IMR-90 (cell line): ENCODE results near the gene TMPRSS9. TPM values are rescaled to one million over a fixed set of nuclear protein-coding genes. Genes with fewer than 3 reads are reported as not detected.

Experiments used
- ATAC-seq: fragments of 200-7000 bp; cut with Tn5 transposase; 2 replicates; pipeline ENCODE4 v1.9.1; 2020; ENCODE audit warnings: low read depth, mild to moderate bottlenecking, moderate library complexity
- BruUV-seq: library from RNA; stranded (reverse); fragments of 400-500 nt; replicated peaks from 2 replicates; lab custom pipeline; 2021; lab: Mats Ljungman, UMichigan
- CTCF ChIA-PET: fragments of 300-600 bp; formaldehyde crosslinking; extraction: SDS; loops from one replicate; lab custom pipeline; 2021; ENCODE audit warnings: antibody characterized with exemption; lab: Yijun Ruan, JAX
- POLR2A ChIA-PET: fragments of 300-600 bp; sonication (Branson Sonifier 250); formaldehyde crosslinking; loops from one replicate; lab custom pipeline; 2022; ENCODE audit warnings: antibody characterized with exemption; ENCODE audit not compliant: unreplicated experiment; lab: Charles Lee
- DNase-seq: peaks from one replicate; pipeline ENCODE4 v3.0.0; 2013
- H2AFZ ChIP-seq: replicated peaks from 2 replicates; pipeline ENCODE3; 2013; ENCODE audit warnings: low read length, mild to moderate bottlenecking; ENCODE audit not compliant: poor library complexity
- H2AK5ac ChIP-seq: 2 replicates; pipeline ENCODE4 v1.6.1; 2013; ENCODE audit warnings: low read depth, low read length, inconsistent platforms
- H2AK9ac ChIP-seq: replicated peaks from 2 replicates; pipeline ENCODE3; 2013; ENCODE audit warnings: mild to moderate bottlenecking, low read depth, low read length, moderate library complexity; ENCODE audit not compliant: poor library complexity
- H2BK120ac ChIP-seq: 2 replicates; pipeline ENCODE4 v1.6.1; 2013; ENCODE audit warnings: low read depth, low read length, inconsistent platforms
- H2BK15ac ChIP-seq: 3 replicates; pipeline ENCODE4 v1.6.1; 2013; ENCODE audit warnings: low read depth, low read length, inconsistent platforms
- H2BK20ac ChIP-seq: 2 replicates; pipeline ENCODE4 v1.6.1; 2013; ENCODE audit warnings: low read depth, mild to moderate bottlenecking, inconsistent platforms, low read length, moderate library complexity
- H2BK5ac ChIP-seq: 2 replicates; pipeline ENCODE4 v1.6.1; 2013; ENCODE audit warnings: mild to moderate bottlenecking, low read depth, low read length, inconsistent platforms; ENCODE audit not compliant: poor library complexity, severe bottlenecking
- H3K14ac ChIP-seq: replicated peaks from 2 replicates; pipeline ENCODE4 v1.6.1; 2013; ENCODE audit warnings: low read depth, low read length, inconsistent platforms
- H3K18ac ChIP-seq: 2 replicates; pipeline ENCODE4 v1.6.1; 2013; ENCODE audit warnings: low read depth, low read length, control low read depth
- H3K23ac ChIP-seq: 2 replicates; pipeline ENCODE4 v1.6.1; 2013; ENCODE audit warnings: low read depth, low read length, inconsistent platforms
- H3K27ac ChIP-seq: 2 replicates; pipeline ENCODE4 v1.5.1; 2013; ENCODE audit warnings: mild to moderate bottlenecking, control low read depth, low read length; ENCODE audit not compliant: insufficient read depth
- H3K27me3 ChIP-seq: 2 replicates; pipeline ENCODE4 v1.6.1; 2013; ENCODE audit warnings: low read length; ENCODE audit not compliant: control insufficient read depth, insufficient read depth
- H3K36me3 ChIP-seq: 2 replicates; pipeline ENCODE4 v1.6.1; 2013; ENCODE audit warnings: low read length, mixed read lengths; ENCODE audit not compliant: control insufficient read depth, insufficient read depth
- H3K4ac ChIP-seq: 2 replicates; pipeline ENCODE4 v1.6.1; 2013; ENCODE audit warnings: low read depth, low read length, inconsistent platforms
- H3K4me1 ChIP-seq: 2 replicates; pipeline ENCODE4 v1.6.1; 2013; ENCODE audit warnings: low read length, mixed read lengths; ENCODE audit not compliant: control insufficient read depth, insufficient read depth
- H3K4me2 ChIP-seq: 2 replicates; pipeline ENCODE4 v1.6.1; 2013; ENCODE audit warnings: low read depth, mild to moderate bottlenecking, control low read depth, low read length, moderate library complexity
- H3K4me3 ChIP-seq: 2 replicates; pipeline ENCODE4 v1.5.1; 2013; ENCODE audit warnings: low read depth, mild to moderate bottlenecking, control low read depth, low read length, moderate library complexity; ENCODE audit not compliant: insufficient read depth
- H3K56ac ChIP-seq: 2 replicates; pipeline ENCODE4 v1.6.1; 2013; ENCODE audit warnings: low read length, inconsistent platforms; ENCODE audit not compliant: insufficient read depth; ENCODE audit errors: extremely low read depth
- H3K79me1 ChIP-seq, 2 experiments: 2 replicates each; pipeline ENCODE4 v1.6.1; 2013; ENCODE audit warnings: low read length in 2 of 2, inconsistent platforms in 1 of 2, low read depth in 1 of 2
- H3K9ac ChIP-seq: 2 replicates; pipeline ENCODE4 v1.6.1; 2013; ENCODE audit warnings: low read depth, low read length, control low read depth
- H3K9me1 ChIP-seq: 2 replicates; pipeline ENCODE4 v1.6.1; 2013; ENCODE audit warnings: low read length, inconsistent platforms; ENCODE audit not compliant: insufficient read depth
- H3K9me3 ChIP-seq: 2 replicates; pipeline ENCODE4 v1.6.1; 2013; ENCODE audit warnings: low read length; ENCODE audit not compliant: control insufficient read depth, insufficient read depth
- H4K20me1 ChIP-seq: 2 replicates; pipeline ENCODE4 v1.6.1; 2013; ENCODE audit warnings: low read length, inconsistent platforms; ENCODE audit not compliant: insufficient read depth
- H4K5ac ChIP-seq: 2 replicates; pipeline ENCODE4 v1.6.1; 2013; ENCODE audit warnings: mild to moderate bottlenecking, low read depth, low read length, control low read depth
- H4K8ac ChIP-seq, 2 experiments: 2 replicates each; pipeline ENCODE4 v1.6.1; 2013; ENCODE audit warnings: low read depth in 2 of 2, low read length in 2 of 2, control low read depth in 1 of 2, inconsistent platforms in 1 of 2
- H4K91ac ChIP-seq: 2 replicates; pipeline ENCODE4 v1.6.1; 2013; ENCODE audit warnings: low read depth, low read length, inconsistent platforms; ENCODE audit not compliant: insufficient read depth
- BHLHE40 ChIP-seq: fragments of 150-350 bp; IDR thresholded peaks from 2 replicates; pipeline ENCODE4 v1.6.1; 2016; ENCODE audit warnings: mild to moderate bottlenecking, low read depth, low read length
- WGBS, 2 experiments: methylation state at CpG; one replicate each; pipeline versions ENCODE4 v1.1.5 to v1.1.7; 2013; ENCODE audit warnings: missing lambda C conversion rate in 2 of 2; ENCODE audit not compliant: insufficient read length in 1 of 2; ENCODE audit errors: extremely low coverage in 2 of 2; 5-methylcytosine and 5-hydroxymethylcytosine counted together
- dilution Hi-C: fragments of 300-500 bp; cut with HindIII; formaldehyde crosslinking; loops from one replicate; pipeline ENCODE4 v1.14.3; 2018; ENCODE audit warnings: low sequenced_read_pairs; ENCODE audit not compliant: unreplicated experiment
- in situ Hi-C: fragments of 300-500 bp; cut with MboI; formaldehyde crosslinking; loops from 3 replicates; pipeline ENCODE4 v1.14.3; 2019; ENCODE audit warnings: low sequenced_read_pairs, inconsistent platforms, mixed read lengths
- intact Hi-C: fragments of 100-400 bp; cut with micrococcal nuclease; formaldehyde crosslinking; loops from 2 replicates; pipeline ENCODE4 v1.10.0; 2022
- polyA plus RNA-seq, 3 experiments: library from polyadenylated mRNA; depleted of rRNA; stranded (reverse); fragments of >200 nt; gene quantifications; 2 replicates each; pipeline ENCODE4 v1.2.3, GENCODE V29; 2012; ENCODE audit warnings: low replicate concordance in 1 of 3
- total RNA-seq: library from RNA; depleted of rRNA; stranded (reverse); fragments of >200 nt; gene quantifications from 2 replicates; pipeline ENCODE4 v1.2.3, GENCODE V29; 2012

TMPRSS9 gene
- total and polyA plus RNA-seq, 2 of the 4 experiments (the other 2 are of a cell fraction) = not detected

DNA sequence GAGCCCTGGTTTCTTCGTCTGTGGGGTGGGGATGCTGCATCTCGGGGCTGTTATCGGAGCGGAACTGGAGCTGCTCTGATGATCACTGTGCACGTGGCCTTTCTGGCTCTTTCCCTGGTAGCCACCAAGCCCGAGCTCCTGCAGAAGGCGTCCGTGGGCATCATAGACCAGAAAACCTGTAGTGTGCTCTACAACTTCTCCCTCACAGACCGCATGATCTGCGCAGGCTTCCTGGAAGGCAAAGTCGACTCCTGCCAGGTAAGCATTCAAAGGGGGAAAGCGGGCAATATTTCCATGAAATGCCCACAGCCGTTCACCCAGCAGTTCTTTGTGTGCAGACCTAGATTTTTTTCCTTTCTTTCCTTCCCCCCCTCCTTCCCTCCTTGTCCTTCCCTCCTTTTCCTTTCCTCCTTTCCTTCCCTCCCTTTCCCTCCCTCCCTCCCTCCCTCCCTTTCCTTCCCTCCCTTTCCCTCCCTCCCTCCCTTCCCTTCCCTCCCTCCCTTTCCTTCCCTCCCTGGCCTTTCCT is 57.9 kb downstream of the TMPRSS9 start:
- H3K79me1 ChIP-seq = peaks cover 9 to 23% of the 10 kb centered on the region in 2 experiments
- no peak overlapping the region for H2BK15ac ChIP-seq
- H3K4me3 ChIP-seq = no peak overlapping the region
- no peak overlapping the region for H2BK5ac ChIP-seq
- dilution Hi-C loops (no loop called here), intact Hi-C loops (no loop called here), in situ Hi-C loops (no loop called here)
- no peak overlapping the region for H4K8ac ChIP-seq
- H3K36me3 ChIP-seq = peaks cover 12% of the 10 kb centered on the region; the same call in 1 of the 2 replicates
- H2BK120ac ChIP-seq = no peak overlapping the region
- no peak overlapping the region for H3K4me2 ChIP-seq
- no peak overlapping the region for H3K23ac ChIP-seq
- H3K27ac ChIP-seq = no peak overlapping the region
- no peak overlapping the region for H3K14ac ChIP-seq
- no peak overlapping the region for H4K5ac ChIP-seq
- no peak overlapping the region for H3K4ac ChIP-seq
- no peak overlapping the region for H3K9ac ChIP-seq
- BruUV-seq = no TSS peak
- H3K27me3 ChIP-seq = no peaks in the 10 kb centered on the region
- H2BK20ac ChIP-seq = no peak overlapping the region
- H3K9me1 ChIP-seq = no peaks in the 10 kb centered on the region
- H3K4me1 ChIP-seq = no peaks in the 10 kb centered on the region
- H2AK5ac ChIP-seq = no peak overlapping the region
- H3K56ac ChIP-seq = no peak overlapping the region
- ChIA-PET CTCF (no interaction called here), POLR2A (no interaction called here)
- H4K20me1 ChIP-seq = peaks cover 1% of the 10 kb centered on the region
- WGBS, 2 experiments = 92% methylated on average over 3 of the region's 13 CpGs; no CpG with 5 or more reads in 1 of the 2 experiments
- no peak for ATAC-seq
- no peak overlapping the region for H2AFZ ChIP-seq
- no peaks in the 10 kb centered on the region for H3K9me3 ChIP-seq
- no peak for TF ChIP-seq BHLHE40
- H2AK9ac ChIP-seq = no peak overlapping the region
- no peak overlapping the region for H4K91ac ChIP-seq
- DNase-seq = no peak
- H3K18ac ChIP-seq = no peak overlapping the region
